Neural progenitor cell (in vitro differentiated cells): ENCODE data around the gene ASPHD2.

Source experiments
- CTCF ChIP-seq: fragments of 200-600 bp; sonication (generic); IDR thresholded peaks from 2 replicates; pipeline ENCODE4 v1.5.1; 2017; ENCODE audit warnings: antibody characterized with exemption, mild to moderate bottlenecking
- EZH2 ChIP-seq: fragments of 200-600 bp; sonication (generic); IDR thresholded peaks from 2 replicates; pipeline ENCODE4 v1.6.1; 2017; ENCODE audit warnings: antibody characterized with exemption, mild to moderate bottlenecking, moderate library complexity
- EZH2phosphoT487 ChIP-seq: fragments of 200-600 bp; sonication (generic); IDR thresholded peaks from 2 replicates; pipeline ENCODE4 v1.6.1; 2017; ENCODE audit warnings: antibody characterized with exemption

- TF ChIP-seq CTCF, result no peak
- TF ChIP-seq EZH2phosphoT487, result no peak
- TF ChIP-seq EZH2, result no peak
These were observed 17.9 kb downstream of the ASPHD2 start for GRCh38 chr22:26446808-26447515.
